HG03457 (cell line): Measurements from ENCODE around the gene SPIB.
A peak's percentile ranks its signal among the peaks of the same experiment; 100 is the strongest.
"Not testable (repeated sequence)": the region's sequence is repeated elsewhere in the genome, so short reads cannot be mapped to it uniquely, and the experiment has no call there.

Experiments
- ATAC-seq: cut with Tn5 transposase; IDR thresholded peaks from one replicate; pipeline ENCODE4 v1.9.1; 2021; ENCODE audit warnings: moderate number of reproducible peaks; ENCODE audit not compliant: unreplicated experiment

SPIB gene

GRCh38 chr19:50435221-50435620, 16.5 kb downstream of the SPIB start:
- ATAC-seq = no peak

GRCh38 chr19:50435627-50436026, 16.9 kb downstream of the SPIB start:
- no peak for ATAC-seq

- no peak for ATAC-seq
Measured at GRCh38 chr19:50437862-50438449, 19.2 kb downstream of the SPIB start.

DNA sequence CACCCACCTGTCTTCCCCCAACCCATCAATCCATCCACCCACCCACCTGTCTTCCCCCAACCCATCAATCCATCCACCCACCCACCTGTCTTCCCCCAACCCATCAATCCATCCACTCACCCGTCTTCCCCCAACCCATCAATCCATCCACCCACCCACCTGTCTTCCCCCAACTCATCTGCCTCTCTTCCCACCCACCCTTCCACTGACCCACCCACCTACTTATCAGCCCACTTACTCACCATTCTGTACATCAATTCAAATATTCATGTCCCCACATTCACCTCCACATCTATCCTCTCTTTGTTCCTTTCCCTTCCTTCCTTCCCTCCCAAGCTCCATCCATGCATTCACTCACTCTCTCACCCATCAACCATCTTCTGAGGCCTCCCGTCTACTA, 20.4 kb downstream of the SPIB start:
- not testable (repeated sequence) for ATAC-seq

DNA sequence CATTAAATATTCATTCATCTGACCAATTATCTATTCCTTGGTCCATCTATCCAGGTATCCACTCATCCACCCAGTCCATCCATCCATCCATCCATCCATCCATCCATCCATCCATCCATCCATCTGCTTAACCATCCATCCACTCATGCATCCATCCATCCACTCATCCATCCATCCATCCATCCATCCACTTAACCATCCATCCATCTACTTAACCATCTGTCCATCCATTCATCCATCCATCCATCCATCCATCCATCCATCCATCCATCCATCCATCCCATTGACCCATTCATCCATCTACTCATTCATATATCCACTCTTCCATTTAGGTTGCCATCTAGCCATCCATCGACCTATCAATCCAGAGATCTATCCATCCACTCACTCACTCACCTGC, 25.3 kb downstream of the SPIB start:
- ATAC-seq = no peak

GRCh38 chr19:50447053-50447452, 28.3 kb downstream of the SPIB start:
- no peak for ATAC-seq

GRCh38 chr19:50447750-50448149, 29.0 kb downstream of the SPIB start:
- ATAC-seq = no peak

DNA sequence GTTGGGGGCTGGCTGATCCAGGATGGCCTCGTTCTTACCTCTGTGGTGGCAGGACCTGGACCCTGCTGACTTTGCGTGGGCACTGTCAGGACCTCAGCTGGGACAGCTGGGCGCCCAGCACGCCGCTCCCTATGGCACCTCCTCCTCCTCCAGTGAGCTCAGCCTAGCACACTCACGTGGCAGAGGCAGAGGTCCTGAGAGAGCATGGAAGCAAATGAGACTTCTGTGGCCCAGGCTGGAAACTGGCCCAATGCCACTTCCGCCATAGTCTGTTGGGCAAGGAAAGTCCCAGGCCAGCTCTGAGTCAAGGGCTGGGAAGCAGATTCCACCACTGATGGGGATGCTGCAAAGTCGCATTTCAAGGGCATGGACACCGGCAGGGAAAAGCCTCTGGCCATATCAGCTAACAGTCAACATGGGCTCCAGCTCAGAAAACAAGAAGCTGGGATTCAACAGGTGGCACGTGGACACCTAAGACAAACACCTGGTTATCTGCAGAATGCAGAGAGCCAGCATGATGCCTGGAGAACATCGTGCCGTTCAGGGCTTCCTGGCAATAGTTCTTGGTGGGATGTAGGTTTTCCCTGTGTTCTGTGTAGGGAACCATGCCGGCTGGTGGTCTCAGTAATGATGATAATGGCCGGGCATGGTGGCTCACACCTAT, 30.6 kb downstream of the SPIB start:
- no peak for ATAC-seq

DNA sequence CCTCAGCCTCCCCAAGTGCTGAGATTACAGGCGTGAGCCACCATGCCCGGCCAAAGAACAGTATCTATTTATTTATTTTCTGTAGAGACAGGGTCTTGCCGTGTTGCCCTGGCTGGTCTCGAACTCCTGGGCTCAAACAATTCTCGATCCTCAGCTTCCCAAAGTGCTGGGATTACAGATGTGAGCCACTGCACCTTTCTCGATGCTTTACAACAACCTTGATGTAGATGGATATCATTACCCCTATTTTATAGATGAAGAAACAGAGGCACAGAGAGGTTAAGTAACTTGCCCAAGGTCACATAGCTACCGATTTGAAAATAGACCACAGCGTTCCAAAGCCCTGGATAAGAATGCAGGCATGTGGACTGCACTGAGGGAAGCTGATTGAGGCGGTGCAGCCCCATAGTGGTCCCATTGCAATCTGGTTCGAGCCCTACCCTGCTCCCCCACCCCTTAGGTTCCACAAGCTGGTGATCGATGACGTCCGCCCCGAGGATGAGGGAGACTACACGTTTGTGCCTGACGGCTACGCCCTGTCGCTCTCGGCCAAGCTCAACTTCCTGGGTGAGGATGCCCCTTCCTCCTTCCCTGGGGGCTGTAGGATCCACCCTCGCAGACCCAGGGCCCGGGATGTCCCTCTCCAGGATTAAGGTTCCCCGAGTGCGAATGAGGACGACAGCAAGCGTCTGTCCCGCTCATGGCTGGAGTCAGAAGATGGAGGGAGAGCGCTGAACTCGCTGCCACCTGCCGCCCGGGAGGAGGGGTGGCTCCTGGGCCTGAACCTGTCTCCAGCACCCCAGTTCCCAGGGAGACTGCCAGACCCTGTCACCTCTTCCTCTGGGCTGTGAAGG, 31.9 kb downstream of the SPIB start:
- ATAC-seq = no peak

DNA sequence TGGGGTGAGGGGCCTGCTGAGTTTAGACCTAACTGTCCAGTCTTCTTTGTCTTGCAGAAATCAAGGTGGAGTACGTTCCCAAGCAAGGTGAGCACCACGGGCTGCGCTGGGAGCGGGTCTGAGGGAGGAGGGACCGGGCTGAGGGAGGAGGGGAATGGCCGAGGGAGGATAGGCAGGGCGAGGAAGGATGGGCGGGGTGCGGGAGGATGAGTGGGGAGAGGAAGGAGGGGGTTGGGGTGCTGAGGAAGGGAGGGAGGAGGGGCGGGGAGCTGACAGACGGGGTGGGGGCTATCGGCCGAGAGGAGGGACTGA, 32.4 kb downstream of the SPIB start:
- ATAC-seq = no peak

- no peak for ATAC-seq
Measured at GRCh38 chr19:50453243-50453642, 34.5 kb downstream of the SPIB start.

DNA sequence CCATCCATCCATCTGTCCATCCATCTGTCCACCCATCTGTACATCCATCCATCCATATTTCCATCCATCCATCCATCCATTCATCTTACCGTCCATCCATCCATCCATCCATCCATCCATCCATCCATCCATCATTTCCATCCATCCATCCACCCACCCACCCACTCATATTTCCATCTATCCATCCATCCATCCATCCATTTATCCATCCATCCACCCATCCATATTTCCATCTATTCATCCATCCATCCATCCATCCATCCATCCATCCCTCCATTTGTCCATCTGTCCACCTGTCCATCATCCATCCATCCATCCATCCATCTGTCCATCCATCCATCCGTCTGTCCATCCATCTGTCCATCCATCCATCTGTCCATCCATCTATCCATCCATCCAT, 37.3 kb downstream of the SPIB start:
- no peak for ATAC-seq

DNA sequence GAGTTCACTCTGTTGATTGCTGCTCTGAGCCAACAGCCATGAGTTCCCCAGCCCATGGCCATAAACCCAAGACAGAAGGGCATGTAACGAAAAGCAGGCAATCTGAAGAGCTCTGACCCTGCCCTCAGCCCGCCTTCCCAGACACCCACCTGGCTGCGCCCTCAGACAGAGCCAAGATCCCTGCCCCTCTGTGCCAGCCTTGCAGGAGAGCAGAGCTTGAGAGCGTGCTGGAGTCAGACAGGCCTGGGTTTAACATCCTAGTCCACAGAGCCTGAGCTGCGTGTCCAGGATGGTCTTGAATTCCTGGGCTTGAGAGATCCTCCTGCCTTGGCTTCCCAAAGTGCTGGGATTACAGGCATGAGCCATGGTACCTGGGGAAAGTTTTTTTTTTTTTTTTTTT, 38.6 kb downstream of the SPIB start:
- ATAC-seq = no peak

DNA sequence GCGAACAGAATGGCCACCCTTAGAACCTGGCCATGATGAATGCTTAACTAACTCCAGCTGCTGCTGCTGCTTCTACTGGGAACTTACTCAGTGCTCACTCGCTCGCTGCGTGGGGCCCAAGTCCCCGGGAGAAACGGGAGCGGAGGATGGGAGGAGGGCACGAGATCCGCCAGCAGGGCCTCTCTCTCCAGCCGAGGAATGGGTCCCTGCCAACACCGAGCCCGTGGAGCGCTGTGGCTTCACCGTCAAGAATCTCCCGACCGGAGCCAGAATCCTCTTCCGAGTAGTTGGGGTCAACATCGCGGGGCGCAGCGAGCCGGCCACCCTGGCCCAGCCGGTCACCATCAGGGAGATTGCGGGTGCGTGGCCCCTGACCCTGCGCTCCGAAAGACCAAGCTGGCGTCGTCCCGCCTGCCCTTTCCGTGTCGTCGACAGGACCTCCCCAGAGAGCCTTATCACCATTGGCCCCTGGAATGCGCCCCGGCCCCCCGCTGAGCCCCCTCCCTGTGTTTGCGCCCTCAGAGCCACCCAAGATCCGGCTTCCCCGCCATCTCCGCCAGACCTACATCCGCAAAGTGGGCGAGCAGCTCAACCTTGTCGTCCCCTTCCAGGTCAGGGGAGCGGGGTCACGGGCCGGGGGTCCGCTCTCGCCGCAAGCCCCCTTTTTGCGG, 39.8 kb downstream of the SPIB start:
- ATAC-seq = no peak

GRCh38 chr19:50459067-50459456, 40.3 kb downstream of the SPIB start:
- ATAC-seq = no peak

GRCh38 chr19:50459638-50460037, 40.9 kb downstream of the SPIB start:
- no peak for ATAC-seq

GRCh38 chr19:50460161-50460765, 41.5 kb downstream of the SPIB start:
- peak; percentile 44 for ATAC-seq

DNA sequence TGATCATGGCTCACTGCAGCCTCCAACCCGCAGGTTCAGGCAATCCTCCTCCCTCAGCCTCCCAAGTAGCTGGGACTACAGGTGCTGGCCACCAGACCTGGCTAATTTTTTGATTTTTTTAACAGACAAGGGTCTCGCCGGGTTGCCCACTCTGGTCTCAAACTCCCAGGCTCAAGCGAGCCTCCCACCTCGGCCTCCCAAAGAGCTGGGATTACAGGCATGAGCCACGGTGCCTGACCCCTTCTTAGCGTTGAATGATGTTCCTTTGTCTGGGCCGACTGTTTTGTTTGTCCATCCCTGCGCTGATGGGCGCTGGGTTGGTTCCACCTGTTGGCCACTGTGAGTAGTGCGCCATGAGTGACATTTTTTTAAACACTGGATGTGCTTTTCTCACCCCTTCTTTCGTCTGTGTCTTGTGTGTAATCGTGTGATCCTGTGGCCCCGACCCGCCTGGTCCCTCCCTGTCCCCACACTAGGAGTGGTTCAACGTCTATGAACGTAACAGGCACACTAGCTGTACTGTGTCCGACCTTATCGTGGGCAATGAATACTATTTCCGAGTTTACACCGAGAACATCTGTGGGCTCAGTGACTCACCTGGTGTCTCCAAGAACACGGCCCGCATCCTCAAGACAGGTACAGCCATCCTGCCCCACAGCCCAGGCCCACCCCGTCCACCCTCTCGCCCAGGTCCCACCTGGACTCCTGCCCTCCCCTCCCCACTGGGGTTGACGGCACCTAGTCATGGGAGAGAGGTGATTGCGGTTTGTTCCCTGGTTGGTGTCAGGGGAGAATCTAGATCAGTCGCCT, 42.5 kb downstream of the SPIB start:
- no peak for ATAC-seq

GRCh38 chr19:50462970-50463369, 44.2 kb downstream of the SPIB start:
- ATAC-seq = no peak

DNA sequence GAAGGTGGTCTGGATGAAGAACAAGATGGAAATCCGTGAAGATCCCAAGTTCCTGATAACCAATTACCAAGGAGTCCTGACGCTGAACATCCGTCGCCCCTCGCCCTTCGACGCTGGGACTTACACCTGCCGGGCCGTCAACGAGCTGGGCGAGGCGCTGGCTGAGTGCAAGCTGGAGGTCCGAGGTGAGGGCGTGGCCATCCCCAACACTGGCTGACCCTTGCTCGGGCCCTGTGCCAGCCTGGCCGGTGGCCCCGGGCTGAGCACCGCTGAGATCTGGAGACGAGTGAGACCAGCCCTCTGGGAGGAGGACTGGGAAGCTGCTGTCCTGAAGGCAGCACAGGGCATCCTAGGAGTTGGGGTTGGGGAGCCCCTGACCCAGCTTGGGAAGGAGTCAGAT, 45.6 kb downstream of the SPIB start:
- ATAC-seq = no peak

GRCh38 chr19:50465000-50465399, 46.3 kb downstream of the SPIB start:
- ATAC-seq = no peak
